Neural progenitor cell (in vitro differentiated cells): ENCODE data around the gene TCOF1.

ENCODE experiments used
- CTCF ChIP-seq: fragments of 200-600 bp; sonication (generic); IDR thresholded peaks from 2 replicates; pipeline ENCODE4 v1.5.1; 2017; ENCODE audit warnings: antibody characterized with exemption, mild to moderate bottlenecking
- EZH2 ChIP-seq: fragments of 200-600 bp; sonication (generic); IDR thresholded peaks from 2 replicates; pipeline ENCODE4 v1.6.1; 2017; ENCODE audit warnings: antibody characterized with exemption, mild to moderate bottlenecking, moderate library complexity
- EZH2phosphoT487 ChIP-seq: fragments of 200-600 bp; sonication (generic); IDR thresholded peaks from 2 replicates; pipeline ENCODE4 v1.6.1; 2017; ENCODE audit warnings: antibody characterized with exemption

- TF ChIP-seq CTCF (no peak), EZH2phosphoT487 (no peak), EZH2 (no peak)
Observed at GRCh38 chr5:150313921-150314716, 43.4 kb upstream of the TCOF1 start.
